ENCODE results near the gene ADAM19.

ADAM19 gene

DNA sequence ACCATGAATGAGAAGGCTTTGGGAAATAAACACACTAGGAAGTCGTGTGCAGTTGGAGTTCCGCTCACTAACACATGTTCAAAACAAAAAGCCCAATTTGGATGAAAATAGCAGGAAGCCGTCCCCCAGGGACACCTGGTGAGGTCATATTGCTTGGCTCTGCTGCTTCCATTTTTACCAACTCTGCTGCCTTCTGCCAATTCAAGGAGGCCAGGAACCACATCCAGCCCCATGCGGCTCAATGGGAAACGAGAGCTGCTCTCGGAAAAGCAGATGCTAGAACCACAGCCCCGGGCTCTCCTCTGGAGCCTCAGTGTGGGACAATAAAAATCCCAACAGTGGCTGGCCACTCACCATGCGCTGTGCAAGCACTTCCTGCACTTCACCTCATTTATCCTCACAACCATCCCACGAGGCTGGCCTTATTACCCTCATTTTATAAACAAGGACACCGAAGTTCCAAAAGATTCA is 13.4 kb downstream of the ADAM19 start:
- peak; percentile 48 for DNase-seq (ENCODE audit: low spot score)

DNA sequence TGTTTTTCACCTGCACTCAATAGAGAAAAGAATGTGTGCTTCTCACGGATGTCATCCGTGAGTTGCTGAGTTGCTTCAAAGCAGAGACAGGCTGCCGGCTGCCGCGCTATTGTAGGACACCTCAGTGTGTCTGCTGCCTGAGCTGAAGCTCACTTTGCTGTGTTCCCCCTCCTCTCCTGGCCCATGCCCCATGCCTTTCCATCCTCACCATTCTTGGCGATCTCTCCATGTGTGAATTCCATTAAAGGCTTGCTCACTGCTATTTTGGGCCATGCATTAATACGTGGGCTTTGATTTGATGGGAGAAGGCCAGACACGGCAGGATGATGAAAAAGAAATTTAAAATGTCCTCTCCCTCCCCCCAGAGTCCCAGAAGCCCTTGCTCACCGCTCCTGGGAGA is 14.5 kb downstream of the ADAM19 start:
- DNase-seq (ENCODE audit: low spot score), result no peak

DNA sequence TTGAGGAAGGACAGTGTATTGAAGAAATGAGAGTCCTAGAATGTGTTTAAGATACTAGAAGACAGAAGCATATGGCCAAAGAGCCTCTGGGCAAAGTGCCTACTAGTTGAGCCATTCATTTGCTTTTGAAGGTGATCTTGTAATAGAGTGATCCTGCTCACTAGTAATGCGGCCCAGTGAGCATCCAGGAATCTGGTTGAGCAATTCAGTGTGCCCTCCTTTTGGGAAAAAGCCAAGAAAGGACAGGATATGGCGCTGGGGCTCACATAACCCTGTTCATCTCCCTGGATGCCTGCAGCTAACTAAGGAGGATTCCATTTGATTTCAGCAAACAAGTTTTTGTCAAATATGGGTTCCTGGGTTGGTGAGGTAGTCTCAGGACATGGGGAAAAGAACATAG is 16.3 kb downstream of the ADAM19 start:
- DNase-seq (ENCODE audit: low spot score), result peak; percentile 46

DNA sequence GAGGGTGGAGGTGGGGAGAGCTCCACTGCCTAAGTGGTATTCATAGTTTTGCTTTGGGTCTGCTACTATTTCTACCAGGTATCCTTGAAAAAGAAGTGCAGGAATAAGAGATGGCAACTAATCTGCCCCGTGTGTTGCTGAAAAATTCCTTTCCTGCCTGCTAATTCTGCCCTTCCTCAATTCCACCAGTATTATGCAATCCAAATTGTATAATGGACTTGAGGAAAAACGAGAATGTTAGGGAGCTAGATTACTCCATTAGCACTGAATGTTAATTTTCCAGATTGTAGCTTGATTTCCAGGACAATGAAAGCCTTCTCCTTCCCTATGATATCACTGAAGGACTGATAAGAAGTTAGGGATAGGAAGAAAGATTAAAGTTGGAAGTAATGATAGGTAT is 16.9 kb downstream of the ADAM19 start:
- no peak for DNase-seq (ENCODE audit: low spot score)

DNA sequence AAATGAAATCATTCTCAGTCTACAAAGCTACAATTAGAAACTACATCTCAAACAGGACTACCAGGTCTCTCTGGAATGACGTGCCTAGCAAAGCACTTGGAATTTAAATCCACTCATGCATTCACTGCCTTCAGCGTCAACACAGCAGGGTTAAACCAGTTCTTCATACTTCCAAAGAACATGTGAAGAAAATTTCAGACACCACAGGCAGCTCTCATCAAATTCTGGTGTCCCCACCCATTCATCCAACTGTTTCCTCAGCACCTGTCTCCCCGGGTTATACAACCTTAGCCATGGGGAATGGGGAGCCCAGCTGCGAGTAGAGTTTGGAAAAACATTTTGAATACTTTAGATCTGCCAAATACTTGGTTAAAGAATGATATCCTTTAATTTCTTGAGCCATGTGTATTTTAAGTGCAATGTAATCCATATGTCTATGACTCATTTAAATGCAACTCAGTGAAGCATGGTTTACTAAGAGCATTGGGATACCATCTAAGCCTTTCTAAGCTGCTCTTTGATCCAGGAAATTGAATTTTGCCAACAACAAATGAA is 17.5 kb downstream of the ADAM19 start:
- DNase-seq (ENCODE audit: low spot score), result no peak

DNA sequence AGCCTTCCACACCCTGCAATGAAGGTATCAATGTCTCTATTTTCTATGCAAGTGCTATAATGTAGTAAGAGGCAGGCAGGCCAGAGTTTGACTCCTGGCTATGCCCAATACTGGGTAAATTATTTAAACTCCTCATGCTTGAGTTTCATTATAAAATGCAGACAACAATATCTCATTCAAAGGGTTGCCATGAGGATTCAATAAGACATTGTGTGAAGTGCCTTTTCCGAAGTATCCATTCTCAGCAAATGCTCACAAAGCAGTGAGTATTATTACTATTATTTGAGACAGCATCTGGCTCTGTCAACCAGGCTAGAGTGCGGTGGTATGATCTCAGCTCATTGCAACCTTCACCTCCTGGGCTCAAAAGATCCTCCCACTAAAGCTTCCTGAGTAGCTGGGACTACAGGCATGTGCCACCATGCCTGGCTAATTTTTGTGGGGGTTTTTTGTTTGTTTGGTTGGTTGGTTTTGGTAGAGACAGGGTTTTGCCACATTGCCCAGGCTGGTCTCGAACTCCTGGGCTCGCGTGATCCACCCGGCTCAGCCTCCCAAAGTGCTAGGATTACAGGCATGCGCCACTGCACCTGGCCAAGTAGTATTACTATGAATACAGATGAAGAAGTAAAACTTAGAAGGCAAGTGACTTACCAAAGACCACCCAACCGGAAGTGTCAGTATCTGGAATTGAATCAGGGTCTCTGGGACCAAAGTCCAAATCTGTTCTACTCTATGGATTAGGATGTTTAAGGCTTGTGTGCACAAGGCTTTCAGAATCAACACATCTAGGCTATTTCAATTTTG is 18.8 kb downstream of the ADAM19 start:
- no peak for DNase-seq (ENCODE audit: low spot score)

DNA sequence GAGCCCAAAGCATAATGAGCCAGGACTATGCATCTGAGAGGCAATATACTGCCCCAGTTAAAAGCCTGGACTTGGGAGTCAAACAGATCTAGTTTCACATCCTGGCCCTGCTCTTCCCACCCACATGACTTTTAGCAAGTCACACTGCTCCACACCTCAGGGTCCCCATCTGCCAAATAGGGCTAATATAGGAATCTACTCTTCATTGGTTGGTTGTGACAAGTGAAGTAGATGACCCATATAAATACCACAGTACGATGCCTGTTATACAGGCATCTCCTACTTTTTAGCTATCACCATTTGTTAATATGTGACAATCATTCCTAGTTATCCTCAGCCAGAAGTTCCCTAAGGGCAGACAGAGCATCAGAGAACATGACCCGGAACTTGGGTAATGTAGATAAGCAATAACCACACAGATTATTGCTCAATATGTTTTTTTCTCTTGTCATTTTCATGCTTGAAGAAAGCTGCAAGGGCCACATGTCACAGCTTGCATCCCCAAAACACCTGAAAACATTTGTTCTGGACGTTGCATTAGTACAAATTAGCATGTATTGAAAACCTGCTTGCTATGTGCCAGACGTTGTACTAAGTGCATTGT is 20.4 kb downstream of the ADAM19 start:
- DNase-seq (ENCODE audit: low spot score), result no peak

DNA sequence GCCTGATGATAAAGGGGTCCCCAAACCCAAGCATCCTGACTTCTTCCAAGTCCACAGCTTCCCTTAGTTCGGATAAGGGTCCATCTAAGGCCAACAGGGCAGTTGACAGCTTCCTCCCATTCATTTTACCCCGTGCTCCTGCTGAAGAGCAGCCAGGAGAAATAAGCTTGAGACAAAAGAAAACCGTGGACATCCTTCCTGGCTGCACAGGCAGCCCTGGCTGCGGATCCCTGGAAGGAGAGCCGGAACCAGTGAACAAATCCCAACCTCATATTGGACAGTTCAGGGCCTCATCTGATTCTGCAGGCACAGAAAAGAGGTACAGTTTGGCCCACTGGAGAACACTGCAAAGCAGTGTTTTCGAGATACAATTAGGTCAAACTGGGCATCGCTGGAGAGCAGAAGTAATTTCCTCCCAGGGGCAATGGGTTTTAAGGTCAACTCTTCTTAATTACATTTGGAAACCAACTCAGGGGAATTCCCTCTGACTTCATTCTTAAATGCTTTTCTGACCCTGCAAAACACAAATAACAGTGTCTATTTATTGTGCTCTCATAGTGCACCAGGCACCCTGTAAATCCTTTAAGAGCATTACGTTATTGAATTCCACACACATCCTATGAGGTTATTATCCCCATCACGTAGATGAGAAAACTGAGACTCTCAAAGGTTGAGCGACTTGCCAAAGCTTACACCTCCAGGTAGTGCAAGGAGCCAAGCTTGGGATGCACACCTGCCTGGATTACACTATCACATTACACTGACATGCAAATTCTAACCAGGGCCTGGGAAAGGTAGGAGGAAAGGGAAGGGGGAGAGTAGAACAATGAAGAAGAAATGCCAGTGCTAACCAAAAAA is 21.2 kb downstream of the ADAM19 start:
- DNase-seq (ENCODE audit: low spot score), result no peak

DNA sequence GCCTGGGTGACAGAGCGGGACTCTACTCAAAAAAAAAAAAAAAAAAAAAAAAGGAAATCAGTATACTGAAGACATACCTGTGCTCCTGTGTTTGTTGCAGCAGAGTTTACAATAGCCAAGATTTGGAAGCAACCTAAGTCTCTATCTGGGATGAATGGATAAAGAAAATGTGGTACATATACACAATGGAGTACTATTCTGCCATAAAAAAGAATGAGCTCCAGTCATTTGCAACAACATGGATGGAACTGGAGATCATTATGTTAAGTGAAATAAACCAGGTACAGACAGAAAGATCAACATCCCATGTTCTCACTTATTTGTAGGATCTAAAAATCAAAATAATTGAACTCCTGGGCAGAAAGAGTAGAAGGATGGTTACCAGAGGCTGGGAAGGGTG is 22.9 kb downstream of the ADAM19 start:
- DNase-seq (ENCODE audit: low spot score), result no peak

DNA sequence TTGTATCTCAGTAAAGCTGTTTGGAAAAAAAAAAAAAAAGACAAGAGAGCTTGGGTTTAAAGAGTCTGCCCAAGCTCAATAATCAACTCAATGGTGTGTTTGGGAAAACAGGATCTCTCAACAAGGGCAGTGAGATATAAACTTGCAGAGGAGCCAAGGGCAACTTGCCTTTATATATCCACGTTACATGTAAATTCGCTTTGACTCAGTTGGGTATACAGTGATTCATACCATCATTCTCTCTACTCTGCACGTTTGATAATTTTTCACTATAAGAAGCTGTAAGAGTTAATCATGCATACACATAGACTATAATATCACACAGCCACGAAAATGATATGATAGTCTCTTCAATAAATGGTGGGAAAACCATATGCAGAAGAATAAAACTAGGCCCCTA is 24.9 kb downstream of the ADAM19 start:
- DNase-seq (ENCODE audit: low spot score), result no peak

DNA sequence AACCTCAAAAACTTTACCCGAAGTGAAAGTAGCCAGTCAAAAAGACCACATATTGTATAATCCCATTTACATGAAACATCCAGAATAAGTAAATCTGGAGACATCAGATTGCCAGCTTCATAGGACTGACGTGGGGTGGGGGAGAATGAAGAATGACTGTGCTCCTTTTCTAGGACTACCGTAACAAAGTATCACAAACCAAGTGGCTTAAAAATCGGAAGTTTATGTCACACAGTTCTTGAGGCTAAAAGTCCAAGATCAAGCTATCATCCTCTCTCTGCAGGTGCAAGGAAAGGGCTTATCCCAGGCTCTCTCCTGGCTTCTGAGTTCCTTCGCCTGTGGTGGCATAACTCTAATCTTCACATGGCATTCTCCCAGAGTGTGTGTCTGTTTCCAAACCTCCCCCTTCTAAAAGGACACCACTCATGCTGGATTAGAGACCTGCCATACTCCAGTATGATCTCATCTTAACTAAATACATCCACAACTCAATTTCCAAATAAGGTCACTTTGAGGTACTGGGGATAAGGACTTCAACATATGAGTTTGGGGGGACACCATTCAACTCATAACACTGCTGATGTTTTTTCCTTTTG is 25.5 kb downstream of the ADAM19 start:
- DNase-seq (ENCODE audit: low spot score), result no peak

DNA sequence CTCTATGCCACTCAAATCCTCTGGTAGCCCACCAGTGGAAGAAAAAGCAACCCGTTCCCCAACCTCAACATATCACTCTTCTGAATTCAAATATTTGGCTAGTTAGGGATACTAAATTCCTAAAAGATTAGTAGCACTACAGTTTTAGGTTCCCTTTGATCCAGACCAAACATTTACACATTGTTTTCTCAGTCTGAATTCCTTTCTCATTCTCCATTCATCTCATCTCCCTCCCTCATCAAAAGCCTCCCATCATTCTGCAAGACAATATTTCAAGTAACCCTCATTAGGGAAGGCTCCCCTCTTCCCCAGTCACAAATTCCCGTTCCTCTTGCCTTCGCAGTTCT is 26.3 kb downstream of the ADAM19 start:
- DNase-seq (ENCODE audit: low spot score), result peak; percentile 40

DNA sequence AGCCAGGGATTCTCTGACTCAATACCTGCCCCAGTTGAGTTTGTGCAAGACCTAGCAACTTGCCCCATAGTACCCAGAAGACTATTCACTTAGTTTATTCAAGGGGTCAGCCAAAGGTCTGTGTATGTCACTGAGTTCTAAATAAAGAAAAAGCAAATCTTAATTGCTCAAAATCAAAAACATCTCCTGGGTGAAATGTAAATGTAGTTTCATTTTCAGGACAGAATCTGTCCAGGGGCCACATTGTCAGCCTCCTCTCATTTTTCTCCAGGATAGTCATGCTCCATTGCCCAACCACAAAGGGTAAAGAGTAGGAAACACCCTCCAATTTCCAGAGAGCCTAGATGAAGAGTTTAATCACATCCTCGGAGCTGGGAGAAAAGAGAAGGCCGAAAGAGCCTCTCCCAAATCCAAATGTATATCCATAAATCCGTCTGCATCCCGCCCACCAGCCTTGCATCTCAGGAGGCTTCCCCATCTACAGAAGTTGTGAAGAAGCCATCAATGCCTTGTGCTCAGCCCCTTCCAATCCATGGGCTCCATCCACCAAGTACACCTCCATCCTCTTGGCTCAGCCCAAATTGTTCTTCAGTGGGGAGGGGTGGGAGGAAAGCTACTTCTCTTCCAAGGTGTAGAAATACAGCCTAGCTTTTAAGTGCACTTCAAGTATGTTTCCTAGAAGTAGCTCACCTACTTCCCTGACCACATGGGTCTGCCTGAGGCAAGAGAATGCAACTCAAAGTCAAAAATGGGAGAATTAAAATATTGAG is 26.9 kb downstream of the ADAM19 start:
- peak; percentile 88 for DNase-seq (ENCODE audit: low spot score)

DNA sequence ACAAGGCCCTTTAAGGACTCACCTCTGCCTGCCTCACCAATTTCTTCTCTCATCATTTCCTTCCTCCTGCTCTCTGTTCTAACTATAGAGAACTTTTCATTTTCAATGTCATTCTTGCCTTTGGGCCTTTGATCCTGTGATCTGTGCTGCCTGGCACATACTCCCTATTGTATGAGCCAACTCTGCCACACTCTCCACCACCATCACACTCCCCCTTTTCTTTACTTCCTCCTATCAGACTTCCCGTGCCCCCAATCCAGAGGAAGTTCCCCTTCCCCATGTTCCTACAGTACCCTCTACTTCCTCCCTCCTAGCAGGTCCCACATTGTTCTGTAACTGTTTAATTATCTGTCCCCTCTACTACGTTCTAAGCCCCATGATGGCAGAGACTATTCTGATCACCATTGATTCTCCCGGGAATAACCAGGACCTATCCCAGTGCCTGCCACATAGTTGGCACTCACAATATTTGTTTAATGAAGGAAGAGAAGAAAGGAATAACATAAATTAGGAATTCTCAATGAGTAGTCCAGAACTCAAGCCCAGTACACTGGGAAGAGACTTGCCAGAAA is 27.5 kb downstream of the ADAM19 start:
- no peak for DNase-seq (ENCODE audit: low spot score)

DNA sequence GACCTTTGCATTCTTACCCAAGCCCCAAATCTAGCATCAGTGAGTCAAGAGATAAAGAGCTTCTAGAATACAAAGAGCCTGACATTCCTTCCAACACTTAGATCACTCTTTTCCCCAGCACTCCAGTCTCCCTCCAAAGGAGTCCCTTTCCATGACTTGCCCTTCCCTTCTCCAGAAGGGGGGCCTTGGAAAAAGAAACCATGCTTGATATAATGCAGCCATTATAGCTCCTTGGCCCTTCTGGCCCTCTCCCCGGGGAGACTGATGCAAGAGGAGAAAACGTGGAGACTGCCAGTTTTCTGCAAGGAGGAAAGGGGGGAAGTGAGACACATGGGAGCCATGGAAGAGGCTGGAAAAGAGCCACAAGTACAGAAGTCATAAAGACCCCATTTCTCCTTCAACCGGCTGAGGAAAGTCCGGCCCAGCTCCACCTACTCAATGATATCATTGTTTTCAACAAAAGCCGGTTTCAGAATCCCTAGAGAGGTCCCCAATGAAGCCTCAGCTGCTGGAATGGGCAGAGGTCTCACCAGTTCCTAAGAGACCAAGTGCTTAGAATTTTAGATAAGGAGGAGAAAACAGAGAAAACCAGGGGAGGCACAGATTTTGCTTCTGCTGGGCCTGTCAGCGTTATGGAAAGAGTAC is 29.0 kb downstream of the ADAM19 start:
- DNase-seq (ENCODE audit: low spot score), result no peak

DNA sequence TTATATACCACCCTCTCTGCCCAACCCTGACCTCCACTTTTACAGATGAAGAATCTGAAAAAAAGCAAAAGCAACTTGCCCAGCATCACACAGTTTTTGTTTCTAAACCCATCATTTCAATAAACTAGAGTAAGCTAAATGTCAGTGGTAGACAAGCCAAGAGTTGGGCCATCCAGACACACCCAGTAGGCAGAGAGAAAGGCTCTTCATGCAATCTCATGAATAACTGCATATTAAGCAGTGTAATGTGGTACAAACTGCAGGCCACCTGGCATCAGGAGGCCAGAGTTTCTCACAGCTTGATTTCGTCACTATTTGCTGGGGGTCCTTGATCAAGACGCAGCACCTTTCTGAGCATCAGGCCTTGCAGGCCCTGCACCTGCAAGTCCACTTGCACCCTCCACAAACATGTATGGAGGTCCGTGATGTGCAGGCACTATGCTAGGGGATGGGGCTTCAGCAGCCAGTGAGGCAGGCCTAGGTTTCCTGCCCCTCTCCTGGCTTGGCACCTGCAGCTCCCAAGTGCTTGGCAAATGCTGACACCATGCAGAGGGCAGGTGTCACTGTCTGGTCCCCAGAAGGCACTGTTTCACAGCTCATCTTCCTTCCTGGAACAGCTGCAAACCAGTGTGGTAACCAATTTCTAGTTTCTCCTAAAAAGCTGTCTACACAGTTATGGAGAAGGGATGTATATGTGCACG is 29.8 kb downstream of the ADAM19 start:
- no peak for DNase-seq (ENCODE audit: low spot score)

DNA sequence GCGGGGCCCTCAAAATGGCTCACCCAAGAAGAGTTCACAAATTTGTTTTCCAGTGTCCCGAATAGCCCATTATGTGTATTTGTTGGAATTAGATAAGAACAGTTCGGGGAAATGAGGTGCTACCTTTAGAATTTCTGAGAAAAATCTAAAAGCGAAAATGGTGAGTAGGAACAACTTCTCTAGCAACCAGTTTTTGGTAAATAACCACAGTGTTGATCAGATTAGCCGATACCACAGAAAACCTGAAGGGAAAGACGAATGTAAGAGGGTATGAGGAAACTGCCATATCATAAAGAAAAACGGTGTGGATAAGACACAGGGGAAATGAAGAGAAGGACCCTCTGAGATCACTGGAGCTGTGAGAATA is 31.0 kb downstream of the ADAM19 start:
- no peak for DNase-seq (ENCODE audit: low spot score)

DNA sequence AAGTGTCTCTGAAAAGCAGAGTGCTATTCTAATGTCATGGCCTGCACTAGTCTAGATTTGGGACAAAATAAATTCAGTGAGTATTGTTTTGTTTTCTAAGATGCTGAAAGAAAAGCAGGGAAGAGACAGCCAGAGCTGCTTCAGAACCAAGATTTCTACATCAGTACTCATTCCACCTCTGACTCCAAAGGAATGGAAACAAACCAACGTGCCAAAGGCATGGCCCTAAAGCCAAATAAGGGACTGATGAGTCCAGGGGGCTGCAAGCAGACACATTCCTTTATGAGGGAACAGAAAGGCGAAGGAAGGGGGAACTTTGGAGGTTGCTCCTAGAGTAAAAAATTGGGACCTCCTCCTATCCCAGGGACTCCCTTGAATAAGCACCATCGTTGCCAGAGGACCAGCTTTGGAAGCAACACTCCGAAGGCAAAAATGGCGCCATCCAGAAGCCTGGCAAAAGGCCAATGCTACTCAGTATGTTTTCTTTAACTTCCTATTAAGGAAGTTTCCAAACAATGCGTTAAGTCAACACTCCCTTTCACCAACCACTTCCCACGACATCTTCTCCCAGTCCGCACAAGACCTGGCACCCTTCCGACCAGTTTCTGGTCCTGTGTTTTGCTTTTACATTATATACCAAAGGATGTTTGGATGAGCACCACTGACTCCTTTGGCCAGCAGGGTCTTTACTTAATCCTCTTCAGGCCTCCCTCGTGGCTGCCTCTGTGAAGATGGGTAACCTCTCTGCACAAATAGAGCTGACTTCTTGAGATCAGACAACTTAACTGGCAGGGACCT is 31.6 kb downstream of the ADAM19 start:
- DNase-seq (ENCODE audit: low spot score), result peak; percentile 38
